ENCODE data around the gene GNG7. TPM values are rescaled to one million over a fixed set of nuclear protein-coding genes. Genes with fewer than 3 reads are reported as not detected.

Gene GNG7
- total RNA-seq, 1 experiment from 2014 or later: 9.6 TPM

DNA sequence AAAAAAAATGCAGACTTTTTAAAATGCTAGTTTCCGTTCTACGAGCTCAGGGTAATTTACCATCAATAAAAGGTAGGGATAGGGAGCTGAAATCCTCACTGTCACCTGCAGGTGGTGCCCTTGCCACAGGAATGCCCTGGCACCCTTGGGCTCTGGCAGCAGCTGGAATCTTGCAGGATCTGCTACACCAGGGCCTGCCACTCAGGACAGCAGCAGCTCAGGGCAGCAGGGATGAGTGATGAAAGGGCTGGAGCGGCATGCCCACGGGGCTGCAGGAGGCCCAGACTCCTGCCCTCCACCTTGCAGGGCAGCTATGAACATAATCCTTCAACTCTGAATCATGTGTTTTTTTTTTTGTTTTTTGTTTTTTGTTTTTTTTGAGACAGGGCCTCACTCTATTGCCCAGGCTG lies 54.0 kb downstream of the GNG7 start (continued):
- TF ChIP-seq, protein P1, sequence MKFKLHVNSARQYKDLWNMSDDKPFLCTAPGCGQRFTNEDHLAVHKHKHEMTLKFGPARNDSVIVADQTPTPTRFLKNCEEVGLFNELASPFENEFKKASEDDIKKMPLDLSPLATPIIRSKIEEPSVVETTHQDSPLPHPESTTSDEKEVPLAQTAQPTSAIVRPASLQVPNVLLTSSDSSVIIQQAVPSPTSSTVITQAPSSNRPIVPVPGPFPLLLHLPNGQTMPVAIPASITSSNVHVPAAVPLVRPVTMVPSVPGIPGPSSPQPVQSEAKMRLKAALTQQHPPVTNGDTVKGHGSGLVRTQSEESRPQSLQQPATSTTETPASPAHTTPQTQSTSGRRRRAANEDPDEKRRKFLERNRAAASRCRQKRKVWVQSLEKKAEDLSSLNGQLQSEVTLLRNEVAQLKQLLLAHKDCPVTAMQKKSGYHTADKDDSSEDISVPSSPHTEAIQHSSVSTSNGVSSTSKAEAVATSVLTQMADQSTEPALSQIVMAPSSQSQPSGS (CRISPR knock-in tag; IDR thresholded peaks at IDR 0.05; ENCODE audit: borderline replicate concordance, low read depth): no peak
- no peak for TF ChIP-seq JUN (CRISPR knock-in tag; IDR thresholded peaks at IDR 0.05)
- TF ChIP-seq, protein P2, sequence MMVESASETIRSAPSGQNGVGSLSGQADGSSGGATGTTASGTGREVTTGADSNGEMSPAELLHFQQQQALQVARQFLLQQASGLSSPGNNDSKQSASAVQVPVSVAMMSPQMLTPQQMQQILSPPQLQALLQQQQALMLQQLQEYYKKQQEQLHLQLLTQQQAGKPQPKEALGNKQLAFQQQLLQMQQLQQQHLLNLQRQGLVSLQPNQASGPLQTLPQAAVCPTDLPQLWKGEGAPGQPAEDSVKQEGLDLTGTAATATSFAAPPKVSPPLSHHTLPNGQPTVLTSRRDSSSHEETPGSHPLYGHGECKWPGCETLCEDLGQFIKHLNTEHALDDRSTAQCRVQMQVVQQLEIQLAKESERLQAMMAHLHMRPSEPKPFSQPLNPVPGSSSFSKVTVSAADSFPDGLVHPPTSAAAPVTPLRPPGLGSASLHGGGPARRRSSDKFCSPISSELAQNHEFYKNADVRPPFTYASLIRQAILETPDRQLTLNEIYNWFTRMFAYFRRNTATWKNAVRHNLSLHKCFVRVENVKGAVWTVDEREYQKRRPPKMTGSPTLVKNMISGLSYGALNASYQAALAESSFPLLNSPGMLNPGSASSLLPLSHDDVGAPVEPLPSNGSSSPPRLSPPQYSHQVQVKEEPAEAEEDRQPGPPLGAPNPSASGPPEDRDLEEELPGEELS (CRISPR knock-in tag; IDR thresholded peaks at IDR 0.05): no peak
- TF ChIP-seq, protein P3, sequence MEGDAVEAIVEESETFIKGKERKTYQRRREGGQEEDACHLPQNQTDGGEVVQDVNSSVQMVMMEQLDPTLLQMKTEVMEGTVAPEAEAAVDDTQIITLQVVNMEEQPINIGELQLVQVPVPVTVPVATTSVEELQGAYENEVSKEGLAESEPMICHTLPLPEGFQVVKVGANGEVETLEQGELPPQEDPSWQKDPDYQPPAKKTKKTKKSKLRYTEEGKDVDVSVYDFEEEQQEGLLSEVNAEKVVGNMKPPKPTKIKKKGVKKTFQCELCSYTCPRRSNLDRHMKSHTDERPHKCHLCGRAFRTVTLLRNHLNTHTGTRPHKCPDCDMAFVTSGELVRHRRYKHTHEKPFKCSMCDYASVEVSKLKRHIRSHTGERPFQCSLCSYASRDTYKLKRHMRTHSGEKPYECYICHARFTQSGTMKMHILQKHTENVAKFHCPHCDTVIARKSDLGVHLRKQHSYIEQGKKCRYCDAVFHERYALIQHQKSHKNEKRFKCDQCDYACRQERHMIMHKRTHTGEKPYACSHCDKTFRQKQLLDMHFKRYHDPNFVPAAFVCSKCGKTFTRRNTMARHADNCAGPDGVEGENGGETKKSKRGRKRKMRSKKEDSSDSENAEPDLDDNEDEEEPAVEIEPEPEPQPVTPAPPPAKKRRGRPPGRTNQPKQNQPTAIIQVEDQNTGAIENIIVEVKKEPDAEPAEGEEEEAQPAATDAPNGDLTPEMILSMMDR (IDR thresholded peaks at IDR 0.05): peak; percentile 94
- no peak for TF ChIP-seq TP53 (CRISPR knock-in tag; IDR thresholded peaks at IDR 0.05)
- TF ChIP-seq, protein P4, sequence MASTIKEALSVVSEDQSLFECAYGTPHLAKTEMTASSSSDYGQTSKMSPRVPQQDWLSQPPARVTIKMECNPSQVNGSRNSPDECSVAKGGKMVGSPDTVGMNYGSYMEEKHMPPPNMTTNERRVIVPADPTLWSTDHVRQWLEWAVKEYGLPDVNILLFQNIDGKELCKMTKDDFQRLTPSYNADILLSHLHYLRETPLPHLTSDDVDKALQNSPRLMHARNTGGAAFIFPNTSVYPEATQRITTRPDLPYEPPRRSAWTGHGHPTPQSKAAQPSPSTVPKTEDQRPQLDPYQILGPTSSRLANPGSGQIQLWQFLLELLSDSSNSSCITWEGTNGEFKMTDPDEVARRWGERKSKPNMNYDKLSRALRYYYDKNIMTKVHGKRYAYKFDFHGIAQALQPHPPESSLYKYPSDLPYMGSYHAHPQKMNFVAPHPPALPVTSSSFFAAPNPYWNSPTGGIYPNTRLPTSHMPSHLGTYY (CRISPR knock-in tag; IDR thresholded peaks at IDR 0.05): 0 out of 2 replicates have a peak, but pooled peaks have one; percentile 80
- peak; percentile 66; the same call in 1 of the 2 replicates for TF ChIP-seq EMX1 (CRISPR knock-in tag; IDR thresholded peaks at IDR 0.05)
- TF ChIP-seq HMGA2 (CRISPR knock-in tag; IDR thresholded peaks at IDR 0.05): no peak
- TF ChIP-seq CREM (CRISPR knock-in tag; IDR thresholded peaks at IDR 0.05): no peak
- TF ChIP-seq ESRRA (CRISPR knock-in tag; IDR thresholded peaks at IDR 0.05; ENCODE audit: borderline replicate concordance): no peak

DNA sequence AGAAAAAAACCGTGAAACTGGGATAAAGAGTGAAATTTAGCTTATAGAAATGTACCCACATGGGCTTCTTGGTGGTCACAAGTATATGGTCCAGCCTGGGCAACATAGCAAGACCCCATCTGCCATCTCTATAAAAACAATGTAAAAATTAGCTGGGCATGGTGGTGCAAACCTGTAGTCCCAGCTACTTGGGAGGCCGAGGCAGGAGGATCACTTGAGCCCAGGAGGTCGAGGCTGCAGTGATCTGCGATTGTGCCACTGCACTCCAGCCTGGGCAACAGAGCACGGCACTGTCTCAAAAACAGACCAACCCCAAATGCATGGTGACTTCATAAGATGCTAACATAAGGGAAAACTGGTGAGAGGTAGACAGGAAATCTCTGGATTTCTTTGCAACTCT lies 54.4 kb downstream of the GNG7 start:
- Mint-ChIP-seq H3K4me1 (no peaks in the 10 kb centered on the region), H3K27me3 (ENCODE audit: low read depth) (no peaks in the 10 kb centered on the region), H3K27ac (no peak overlapping the region), H3K9me3 (no peaks in the 10 kb centered on the region), H3K4me3 (no peak overlapping the region), H3K36me3 (no peaks in the 10 kb centered on the region)
- peak; percentile 93 for TF ChIP-seq ZNF121 (CRISPR knock-in tag; IDR thresholded peaks at IDR 0.05)
- TF ChIP-seq HMGA2 (CRISPR knock-in tag; IDR thresholded peaks at IDR 0.05): no peak
- DNase-seq (ENCODE audit: low spot score): no peak
- POLR2A ChIA-PET: interaction anchor here (0.6 to 1.1 kb wide), 2 partner anchors 11 to 102 kb away, joined by 3 to 7 read pairs; no protein-coding TSS in a partner anchor
- CTCF ChIA-PET: interaction anchor here (0.5 to 2.9 kb wide), 55 partner anchors 9 to 853 kb away, joined by 3 to 76 read pairs (median 6); partner anchors contain the start of genes DOHH, GADD45B, SGTA and SLC39A3
- no peak for ATAC-seq

DNA sequence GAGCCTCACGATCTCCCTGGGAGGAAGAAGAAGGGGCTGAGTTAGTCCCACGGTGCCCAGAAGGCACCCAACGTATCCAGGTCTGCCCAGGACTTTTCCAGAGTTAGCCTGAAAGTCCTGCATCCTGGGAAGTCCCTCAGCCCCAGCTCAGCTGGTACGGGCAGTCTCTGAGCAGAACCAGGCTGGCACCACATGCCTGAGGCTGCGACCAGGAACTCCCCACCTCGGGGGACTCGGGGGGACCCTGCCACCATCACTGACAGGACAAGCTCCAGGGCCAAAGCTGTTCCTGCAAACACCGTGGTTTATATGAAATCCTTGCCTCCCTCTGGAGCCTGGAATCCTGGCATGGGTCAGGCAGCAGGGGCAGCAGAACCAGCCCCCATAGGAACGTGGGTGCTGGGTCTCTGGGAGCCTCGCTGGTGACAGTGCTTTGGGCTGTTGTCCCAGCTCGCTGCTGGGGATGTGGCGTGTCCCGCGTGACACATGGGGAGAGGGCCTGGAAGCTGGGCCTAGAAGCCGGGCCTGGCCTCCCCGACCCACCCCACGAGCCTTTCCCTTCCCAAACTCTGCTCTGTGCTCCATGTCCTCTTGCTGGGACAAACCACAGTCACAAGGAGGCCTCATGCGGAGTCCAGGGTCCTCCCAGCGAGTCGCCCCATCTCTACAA lies 55.5 kb downstream of the GNG7 start:
- POLR2A ChIA-PET: no interaction called here
- Mint-ChIP-seq H3K9me3 (no peaks in the 10 kb centered on the region), H3K4me1 (no peaks in the 10 kb centered on the region), H3K27ac (no peak overlapping the region), H3K4me3 (no peak overlapping the region), H3K27me3 (ENCODE audit: low read depth) (no peaks in the 10 kb centered on the region), H3K36me3 (no peaks in the 10 kb centered on the region)
- DNase-seq (ENCODE audit: low spot score) (no peak), ATAC-seq (no peak)
- CTCF ChIA-PET: interaction anchor here (0.6 to 2.9 kb wide), 2 partner anchors 10 to 296 kb away, joined by 4 to 37 read pairs; no protein-coding TSS in a partner anchor
- no peak for TF ChIP-seq NR3C1 (CRISPR knock-in tag; conservative IDR thresholded peaks at IDR 0.05; ENCODE audit: low read depth)
- TF ChIP-seq ZNF671 (CRISPR knock-in tag; IDR thresholded peaks at IDR 0.05): no peak
- TF ChIP-seq, protein P5, sequence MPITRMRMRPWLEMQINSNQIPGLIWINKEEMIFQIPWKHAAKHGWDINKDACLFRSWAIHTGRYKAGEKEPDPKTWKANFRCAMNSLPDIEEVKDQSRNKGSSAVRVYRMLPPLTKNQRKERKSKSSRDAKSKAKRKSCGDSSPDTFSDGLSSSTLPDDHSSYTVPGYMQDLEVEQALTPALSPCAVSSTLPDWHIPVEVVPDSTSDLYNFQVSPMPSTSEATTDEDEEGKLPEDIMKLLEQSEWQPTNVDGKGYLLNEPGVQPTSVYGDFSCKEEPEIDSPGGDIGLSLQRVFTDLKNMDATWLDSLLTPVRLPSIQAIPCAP (CRISPR knock-in tag; IDR thresholded peaks at IDR 0.05): no peak
- TF ChIP-seq, protein P6, sequence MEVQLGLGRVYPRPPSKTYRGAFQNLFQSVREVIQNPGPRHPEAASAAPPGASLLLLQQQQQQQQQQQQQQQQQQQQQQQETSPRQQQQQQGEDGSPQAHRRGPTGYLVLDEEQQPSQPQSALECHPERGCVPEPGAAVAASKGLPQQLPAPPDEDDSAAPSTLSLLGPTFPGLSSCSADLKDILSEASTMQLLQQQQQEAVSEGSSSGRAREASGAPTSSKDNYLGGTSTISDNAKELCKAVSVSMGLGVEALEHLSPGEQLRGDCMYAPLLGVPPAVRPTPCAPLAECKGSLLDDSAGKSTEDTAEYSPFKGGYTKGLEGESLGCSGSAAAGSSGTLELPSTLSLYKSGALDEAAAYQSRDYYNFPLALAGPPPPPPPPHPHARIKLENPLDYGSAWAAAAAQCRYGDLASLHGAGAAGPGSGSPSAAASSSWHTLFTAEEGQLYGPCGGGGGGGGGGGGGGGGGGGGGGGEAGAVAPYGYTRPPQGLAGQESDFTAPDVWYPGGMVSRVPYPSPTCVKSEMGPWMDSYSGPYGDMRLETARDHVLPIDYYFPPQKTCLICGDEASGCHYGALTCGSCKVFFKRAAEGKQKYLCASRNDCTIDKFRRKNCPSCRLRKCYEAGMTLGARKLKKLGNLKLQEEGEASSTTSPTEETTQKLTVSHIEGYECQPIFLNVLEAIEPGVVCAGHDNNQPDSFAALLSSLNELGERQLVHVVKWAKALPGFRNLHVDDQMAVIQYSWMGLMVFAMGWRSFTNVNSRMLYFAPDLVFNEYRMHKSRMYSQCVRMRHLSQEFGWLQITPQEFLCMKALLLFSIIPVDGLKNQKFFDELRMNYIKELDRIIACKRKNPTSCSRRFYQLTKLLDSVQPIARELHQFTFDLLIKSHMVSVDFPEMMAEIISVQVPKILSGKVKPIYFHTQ (CRISPR knock-in tag; IDR thresholded peaks at IDR 0.05): no peak
- TF ChIP-seq, protein P4 (CRISPR knock-in tag; IDR thresholded peaks at IDR 0.05): no peak
- TF ChIP-seq, protein P7, sequence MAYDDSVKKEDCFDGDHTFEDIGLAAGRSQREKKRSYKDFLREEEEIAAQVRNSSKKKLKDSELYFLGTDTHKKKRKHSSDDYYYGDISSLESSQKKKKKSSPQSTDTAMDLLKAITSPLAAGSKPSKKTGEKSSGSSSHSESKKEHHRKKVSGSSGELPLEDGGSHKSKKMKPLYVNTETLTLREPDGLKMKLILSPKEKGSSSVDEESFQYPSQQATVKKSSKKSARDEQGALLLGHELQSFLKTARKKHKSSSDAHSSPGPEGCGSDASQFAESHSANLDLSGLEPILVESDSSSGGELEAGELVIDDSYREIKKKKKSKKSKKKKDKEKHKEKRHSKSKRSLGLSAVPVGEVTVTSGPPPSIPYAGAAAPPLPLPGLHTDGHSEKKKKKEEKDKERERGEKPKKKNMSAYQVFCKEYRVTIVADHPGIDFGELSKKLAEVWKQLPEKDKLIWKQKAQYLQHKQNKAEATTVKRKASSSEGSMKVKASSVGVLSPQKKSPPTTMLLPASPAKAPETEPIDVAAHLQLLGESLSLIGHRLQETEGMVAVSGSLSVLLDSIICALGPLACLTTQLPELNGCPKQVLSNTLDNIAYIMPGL (CRISPR knock-in tag; IDR thresholded peaks at IDR 0.05): no peak
- no peak for TF ChIP-seq ZNF416 (CRISPR knock-in tag; IDR thresholded peaks at IDR 0.05)

Data from WTC11 (cell line).